Stimulated activated CD4-positive, alpha-beta T cell treated with anti-CD3 and anti-CD28 coated beads, Interleukin-4, amount 100 ng/mL, for 48 hours (primary cell): ENCODE measurements around the gene DNMT1.

Experiments
- DNase-seq, 2 donors: peaks; one replicate each; pipeline ENCODE4 v3.0.0-alpha.2; 2020; ENCODE audit warnings: low read depth in 2 of 2

Gene DNMT1

DNA sequence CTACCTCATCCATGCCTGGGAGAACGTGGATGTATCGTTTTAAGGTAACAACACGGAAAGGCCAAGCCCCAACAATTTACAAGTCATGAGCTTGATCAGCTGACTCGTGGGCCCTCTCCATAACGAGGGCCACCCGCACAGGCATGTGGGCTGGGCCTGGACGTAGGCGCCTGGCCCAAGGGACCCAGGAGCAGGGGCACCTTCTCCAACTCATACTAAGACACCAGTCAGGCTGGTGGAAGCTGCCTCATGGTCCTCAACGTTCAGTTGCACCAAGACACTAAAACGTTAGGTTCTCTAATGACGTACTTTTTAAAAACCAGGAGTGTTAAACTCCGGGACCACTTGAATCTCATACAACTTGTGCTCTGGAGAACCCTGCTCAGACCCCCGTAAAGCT, 53.3 kb downstream of the DNMT1 start:
- no peak for DNase-seq

DNA sequence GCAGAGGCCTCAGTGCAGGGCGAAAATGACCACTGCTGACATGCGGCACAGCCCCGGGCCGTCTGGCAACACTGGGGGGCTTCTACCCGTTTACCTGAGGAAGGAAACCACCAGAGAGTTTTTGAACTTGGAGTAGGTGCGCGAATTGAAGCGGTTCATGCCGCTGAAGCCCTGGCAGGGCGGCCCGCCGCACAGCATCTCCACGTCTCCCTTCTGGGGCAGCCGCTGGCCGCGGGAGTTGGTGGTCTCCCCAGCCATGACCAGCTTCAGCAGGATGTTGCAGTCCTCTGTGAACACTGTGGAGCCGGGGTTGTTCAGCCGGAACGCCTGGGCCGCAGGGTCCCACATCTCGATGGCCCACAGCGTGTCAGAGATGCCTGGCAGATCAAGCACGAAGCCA, 54.8 kb downstream of the DNMT1 start:
- DNase-seq, result no peak

DNA sequence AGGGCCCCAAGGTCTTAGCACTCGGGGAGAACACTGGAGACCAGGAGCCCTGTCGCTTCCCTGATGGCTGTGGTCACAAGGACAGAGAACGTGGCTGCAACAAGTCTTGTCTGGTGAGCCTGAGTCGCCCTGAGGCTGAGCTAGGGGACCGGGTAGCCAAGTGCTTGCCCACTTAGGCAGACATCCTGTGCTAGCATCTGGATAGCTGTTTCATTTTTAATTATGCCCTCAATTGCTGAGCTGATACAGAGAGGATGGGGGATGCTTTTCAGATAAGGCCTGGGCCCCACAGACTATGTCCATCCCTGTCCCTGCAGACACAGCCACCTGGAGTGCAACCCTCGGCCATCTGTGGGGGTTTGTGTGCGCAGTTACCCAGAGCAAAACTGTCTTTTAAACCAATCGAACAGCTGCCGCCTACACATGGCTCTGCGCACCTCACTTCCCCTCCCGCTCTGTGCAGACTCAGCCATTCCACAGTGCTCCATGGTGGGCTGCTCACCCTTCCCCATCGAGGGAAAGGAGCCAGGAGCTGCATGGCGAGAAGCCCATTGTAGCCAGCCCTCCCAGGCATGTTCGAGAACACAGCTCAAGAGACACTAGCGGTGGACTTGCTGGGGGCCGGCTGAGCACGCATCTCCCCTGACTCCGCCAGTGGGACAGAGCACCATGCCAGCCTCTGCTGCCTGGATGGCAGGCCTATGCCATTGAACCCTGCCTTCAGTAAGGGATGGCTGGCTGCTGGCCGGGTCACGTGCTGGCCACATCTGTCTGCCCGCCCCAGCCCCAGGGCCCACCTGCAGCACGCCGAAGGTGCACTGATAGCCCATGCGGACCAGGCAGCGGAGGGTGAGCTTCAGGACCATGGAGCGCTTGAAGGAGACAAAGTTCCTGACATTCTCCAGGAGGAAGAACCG, 55.6 kb downstream of the DNMT1 start:
- no peak for DNase-seq

DNA sequence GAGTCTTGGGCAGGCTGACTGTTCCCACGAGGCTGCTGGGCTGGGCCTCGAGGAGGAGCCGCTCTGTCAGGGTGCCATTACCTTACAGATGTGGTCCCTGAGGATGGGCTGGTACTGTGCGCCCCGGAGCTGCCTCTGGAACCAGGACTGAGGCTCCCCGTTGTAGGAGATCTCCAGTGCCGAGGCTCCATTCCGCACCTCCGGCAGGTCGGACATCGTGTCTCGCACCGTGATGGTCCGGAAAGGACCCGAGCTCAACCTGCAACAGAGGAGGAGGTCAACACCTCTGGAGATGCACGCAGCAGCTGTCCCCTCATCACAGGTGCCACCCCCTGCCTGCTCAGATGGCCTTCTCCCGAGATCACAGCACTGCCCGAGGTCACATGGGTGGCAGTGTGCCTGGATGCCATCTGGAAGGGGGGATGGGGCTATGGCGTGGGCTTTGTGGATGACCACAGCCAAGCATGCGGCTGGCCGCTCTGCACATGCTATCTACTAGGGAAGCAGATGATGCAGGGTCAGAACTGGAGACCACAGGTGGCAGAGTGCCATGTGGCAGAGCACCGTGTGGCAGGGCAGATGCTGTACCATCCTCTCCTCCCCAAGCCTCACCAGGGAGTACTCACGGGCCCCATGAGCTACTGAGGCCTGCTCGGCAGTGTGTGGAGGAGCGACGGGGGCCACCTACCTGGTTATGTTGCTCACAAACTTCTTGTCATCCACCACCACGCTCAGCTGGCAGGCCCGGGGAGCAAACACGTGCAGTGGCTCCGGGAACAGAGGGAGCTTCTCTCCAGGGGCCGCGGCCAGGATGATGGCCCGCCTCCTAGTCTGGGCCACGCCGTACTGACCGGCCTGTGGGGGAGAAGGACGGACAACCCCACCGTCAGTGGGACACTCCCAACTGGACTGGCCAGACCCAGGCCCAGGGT, 56.7 kb downstream of the DNMT1 start:
- DNase-seq, result no peak

DNA sequence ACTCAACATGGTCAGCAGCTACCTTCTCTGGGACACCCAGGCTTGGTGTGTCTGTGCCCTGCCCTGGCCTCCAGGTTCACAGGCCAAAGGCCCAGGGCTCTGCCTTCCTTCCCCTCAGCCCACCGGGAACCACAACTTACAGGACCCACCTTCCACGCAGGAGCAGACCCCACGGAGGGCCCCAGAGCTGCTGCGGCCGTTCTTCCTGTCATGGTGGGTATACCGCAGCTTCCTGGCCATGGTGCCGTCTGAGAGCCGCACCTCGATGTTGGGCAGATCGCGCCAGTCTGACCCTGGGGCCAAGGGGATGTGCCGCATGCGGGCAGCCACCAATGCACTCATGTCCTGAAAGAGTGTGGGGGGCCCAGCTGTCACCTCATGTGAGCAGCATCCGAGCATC, 57.8 kb downstream of the DNMT1 start:
- DNase-seq, result no peak

DNA sequence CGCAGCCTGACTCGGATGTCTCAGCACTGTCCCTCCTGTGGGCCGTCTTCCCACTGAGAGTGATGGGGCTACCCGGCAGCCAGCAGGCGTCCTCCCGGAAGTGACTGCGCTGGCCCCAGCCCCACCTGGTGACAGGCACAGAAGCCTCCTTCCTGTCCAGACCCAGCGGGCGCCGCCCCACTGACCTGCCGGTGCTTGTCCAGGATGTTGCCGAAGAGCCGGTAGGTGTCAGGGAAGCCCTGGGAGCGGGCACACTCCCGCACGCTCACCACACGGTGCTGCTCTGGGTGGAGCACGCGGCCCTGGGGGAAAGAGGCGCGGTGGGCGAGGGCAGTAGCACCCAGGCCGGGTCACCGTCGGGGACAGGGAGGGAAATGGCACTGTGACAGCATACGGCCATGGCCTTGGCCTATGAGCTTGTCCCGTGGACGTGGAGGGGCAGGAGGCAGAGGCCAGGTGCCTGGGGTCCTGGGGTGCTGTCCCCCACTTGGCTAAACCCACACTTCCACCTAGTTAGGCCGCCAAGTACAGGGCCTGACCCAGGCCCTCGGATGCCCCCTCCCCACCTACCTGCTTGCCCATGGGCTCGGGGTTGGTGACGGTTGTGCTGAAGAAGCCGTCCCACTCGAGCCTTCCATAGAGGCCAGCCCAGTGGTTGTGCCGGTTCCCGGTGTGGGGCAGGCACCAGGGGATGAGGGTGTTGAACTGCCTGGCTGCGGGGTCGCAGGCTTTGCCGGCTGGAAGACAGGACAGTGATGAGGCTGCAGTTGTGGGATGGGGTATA, 59.0 kb downstream of the DNMT1 start:
- no peak for DNase-seq

DNA sequence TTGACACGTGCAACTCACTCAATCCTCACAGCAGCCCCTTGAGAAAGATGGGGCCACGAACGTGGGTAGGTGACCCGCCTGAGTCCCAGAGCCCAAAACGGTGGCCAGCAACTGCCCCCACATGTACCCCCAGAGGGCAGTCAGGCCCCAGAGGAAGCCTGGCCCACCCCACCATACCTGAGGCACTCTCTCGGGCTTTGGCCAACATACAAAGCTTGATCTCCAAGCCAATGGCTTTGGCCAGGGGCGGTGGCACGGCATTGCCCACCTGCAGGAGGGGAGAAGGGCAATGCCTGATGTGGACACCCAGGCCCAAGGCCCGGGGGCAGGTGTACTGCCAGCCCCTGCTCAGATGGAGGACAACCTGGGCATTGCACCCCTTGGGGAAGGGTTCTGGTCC, 60.7 kb downstream of the DNMT1 start:
- no peak for DNase-seq

DNA sequence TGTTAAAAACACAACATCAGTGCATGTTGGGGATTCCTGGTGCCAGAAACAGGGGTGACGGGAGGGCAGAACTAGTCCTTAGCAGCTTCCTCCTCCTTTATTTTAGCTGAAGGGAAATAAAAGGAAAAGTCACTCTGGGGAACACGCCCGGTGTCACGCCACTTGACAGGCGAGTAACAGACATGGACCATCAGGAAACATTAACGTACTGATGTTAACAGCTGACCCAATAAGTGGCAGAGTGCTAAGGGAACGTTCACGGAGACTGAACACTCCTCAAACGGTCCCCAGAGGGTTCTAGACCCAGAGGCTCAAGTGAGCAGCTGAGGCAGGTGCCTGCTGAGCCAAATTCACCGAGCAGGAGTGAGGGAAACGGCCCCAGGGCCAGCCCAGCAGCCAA, 61.2 kb downstream of the DNMT1 start:
- DNase-seq, result no peak

DNA sequence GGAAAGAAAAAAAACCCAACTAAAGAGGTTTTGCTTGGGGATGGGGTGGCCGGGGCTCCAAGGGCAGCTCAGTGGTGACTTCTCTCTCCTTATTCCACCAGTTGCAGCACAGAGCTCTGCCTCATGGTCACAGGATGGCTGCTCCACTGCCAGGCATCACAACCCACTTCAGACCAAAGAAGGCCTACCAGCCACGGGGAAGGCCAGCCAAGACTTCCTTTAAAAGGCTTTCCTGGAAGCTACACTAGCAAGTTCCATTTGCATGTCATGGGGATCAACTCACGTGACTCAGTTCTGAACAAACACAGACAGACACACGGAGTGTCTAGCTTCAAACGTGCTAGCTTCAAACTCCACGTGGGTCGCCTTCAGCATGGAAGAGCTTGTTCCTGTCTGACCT, 61.8 kb downstream of the DNMT1 start:
- no peak for DNase-seq

DNA sequence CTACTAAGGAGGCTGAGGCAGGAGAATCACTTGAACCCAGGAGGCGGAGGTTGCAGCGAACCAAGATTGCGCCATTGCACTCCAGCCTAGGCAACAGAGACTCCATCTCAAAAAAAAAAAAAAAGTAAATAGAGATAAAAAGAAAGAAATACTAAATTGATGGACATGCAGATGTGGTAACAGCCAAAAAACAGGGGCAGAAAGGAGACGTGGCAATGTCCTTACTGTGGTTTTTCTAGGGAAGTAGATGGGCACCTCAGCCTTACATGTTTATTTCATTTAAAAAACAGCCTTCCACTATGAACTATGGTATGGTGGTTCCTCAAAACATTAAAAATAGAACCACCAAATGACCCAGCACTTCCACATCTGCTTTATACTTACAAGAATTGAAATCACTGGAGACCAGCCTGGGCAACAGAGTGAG, 68.5 kb downstream of the DNMT1 start:
- DNase-seq, result no peak

DNA sequence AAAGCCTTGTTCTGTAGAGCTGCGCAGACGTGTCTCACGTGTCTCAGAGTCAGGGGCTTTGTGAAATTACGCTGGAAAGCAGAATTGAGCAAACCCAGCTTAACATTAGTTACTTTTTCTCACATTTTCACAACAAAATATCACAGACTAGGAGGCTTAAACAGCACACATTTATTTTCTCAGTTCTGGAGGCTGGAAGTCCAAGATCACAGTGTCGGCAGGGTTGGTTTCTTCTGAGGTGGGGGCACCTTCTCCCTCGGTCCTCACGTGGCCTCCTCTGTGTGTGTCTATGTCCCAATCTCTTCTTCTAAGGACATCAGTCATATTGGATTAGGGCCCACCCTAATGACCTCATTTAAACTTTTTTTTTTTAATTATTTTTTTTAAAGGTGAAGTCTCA, 70.3 kb downstream of the DNMT1 start:
- DNase-seq, result no peak

DNA sequence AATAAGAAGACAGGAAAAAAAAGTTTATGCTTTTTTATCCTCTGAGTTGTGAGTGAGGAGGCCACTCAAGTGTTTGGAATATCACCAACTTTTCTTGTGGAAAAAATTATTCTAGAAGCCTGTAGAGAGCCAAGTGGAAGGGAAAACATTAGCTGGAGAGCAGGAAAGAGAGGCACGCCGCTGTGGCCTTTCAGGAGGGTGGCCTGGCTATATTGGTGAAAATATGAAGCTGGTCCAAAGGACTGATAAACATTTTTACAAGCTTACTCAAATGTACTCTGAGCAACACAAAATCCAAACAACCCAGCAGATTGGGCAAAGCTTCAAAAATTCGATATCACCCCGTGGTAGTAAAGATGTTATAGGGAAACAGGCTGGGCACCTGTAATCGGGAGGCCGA, 72.7 kb downstream of the DNMT1 start:
- DNase-seq, result no peak

DNA sequence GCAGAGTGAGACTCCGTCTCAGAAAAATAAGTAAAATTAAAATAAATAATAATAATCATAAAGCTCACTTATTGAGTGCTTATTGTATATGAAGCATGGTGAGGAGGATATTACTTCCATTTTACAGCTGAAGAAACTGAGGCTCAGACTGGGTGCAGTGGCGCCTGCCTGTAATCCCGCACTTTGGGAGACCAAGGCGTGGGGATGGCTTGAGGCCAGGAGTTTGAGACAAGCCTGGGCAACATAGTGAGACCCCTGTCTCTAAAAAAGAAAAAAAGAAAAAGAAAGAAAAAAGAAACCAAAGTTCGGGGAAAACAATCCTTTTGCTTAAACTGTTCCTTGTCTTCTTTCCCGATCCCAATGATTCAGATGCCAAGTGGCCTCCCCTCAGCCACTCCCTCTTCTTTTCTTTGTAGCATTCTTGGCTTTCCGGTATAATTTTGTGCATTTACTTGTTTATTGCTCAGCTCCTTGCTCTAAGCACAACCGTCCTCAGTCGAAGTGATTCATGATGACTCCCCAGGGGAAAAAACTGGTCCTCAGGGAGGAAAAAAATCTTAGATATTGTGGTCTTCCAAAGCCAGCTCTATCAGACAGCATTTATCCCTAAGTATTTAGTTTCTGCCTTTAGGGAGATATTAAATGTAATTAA, 74.1 kb downstream of the DNMT1 start:
- no peak for DNase-seq

DNA sequence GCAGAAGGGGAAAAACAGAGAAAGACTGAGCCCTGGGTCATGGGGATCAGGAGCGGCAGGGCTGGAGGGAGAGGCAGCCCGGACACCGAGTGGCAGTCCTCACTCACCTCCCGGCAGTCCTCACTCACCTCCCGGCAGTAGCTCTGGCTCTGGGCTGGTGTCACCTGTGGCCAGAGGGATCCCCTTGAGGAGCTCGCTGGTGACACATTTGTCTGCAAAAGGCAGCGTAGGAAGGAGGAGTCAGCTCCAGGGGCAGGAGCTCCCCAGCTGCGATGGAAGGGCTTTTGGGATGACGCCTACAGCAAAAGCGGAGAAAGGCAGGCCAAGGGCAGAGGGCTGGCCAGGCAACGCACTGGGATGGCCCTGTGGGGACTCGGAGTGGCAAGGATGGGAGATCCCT, 75.8 kb downstream of the DNMT1 start:
- DNase-seq, result no peak

DNA sequence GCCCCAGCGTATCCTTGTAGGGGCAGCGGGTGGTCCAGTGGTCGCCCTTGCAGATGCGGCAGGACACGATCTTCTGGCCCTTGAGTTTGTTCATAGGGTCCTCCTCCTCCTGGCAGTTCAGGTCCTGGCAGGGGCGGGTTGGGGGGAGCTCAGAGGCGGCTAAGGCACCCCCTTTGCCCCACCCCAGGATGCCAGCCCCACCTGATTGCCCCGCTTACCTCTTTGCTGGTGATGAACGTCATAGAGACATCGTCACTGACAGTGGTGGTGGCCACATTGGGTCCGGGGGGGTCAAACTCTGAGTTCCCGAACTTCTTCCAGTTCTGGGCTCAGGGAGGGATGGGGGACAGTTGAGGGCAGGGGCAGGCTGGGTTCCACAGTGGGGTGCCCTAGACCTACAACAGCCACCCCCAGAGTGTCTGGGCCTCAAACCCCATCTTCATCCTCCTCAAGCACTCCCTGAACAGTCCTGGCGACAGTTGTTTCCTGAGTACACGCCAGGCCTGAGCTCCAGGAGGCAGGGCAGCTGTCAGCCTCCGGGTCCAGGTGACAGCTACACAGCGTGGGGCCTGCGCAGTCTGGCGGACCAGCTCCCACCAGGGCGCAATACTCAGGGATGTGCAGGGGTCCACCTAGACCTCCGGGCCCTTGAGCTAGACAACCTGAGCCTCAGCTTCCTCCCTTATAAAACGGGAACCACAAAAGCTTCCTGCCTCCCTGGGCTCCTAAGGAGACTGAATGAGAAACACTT, 77.7 kb downstream of the DNMT1 start:
- no peak for DNase-seq

DNA sequence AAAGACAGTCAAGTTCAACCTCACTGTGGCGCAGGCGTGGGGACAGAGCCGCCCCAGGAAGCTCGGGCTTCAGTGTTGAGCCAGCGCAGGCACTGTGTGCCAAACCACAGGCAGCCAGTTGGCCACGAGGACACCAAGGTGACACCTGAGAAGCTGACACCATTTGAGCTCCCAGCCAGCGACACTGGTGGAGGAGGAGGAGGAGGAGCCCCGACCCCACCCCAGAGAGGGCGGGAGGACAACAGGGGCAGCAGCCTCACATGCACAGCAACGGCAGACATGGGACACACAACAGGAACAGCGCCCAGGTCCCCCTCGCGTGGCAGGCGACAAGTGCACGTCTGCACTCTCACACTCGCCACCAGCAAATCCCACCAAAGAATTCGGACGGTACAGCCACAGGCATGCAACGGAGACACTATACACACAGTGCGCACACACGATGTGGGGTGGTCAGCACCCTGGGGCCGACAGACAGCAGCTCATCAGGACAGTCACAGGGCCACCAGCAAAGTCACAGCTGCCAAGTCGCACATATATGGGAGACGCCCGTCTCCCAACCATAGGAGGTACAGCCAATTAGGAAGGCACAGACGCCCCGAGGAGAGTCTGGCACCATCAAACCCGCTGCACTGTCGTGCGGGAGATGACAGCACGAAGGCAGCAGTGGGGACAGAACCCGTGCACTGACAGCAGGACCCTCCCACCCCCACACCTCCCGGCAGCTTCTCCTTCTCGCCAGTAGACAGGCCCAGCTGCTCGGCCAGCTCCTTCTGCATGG, 78.5 kb downstream of the DNMT1 start:
- DNase-seq, result no peak

DNA sequence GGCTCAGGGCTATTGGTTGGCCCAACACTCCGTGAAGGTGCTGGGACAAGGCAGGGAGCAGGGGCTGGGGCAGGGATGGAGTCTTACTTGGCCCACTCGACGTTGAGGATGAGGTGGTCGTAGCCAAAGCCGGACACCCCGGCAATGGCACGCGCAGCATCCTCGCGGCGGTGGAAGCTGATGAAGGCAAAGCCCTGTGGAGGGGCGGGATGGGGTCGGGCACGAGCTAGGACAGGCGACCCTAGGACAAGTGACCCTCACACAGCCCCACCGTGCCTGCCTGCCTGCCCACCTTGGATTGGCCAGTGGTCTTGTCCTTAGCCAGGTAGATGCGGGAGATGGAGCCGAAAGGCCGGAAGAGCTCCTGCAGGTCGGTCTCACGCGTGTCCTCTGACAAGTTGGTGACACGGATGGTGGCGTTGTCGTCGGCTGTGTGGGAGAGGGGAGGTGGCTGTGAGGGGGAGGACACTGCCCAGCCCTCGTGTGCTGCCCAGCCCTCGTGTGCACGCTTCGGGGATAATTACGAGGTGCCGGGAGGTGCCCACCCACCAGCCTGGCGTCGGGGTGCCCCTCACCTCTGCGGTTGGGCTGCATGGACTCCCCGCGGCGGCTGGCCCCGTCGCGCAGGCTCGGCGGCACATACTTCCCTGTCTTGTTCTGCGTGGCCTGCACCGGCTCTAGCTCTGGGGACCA, 79.2 kb downstream of the DNMT1 start:
- no peak for DNase-seq

DNA sequence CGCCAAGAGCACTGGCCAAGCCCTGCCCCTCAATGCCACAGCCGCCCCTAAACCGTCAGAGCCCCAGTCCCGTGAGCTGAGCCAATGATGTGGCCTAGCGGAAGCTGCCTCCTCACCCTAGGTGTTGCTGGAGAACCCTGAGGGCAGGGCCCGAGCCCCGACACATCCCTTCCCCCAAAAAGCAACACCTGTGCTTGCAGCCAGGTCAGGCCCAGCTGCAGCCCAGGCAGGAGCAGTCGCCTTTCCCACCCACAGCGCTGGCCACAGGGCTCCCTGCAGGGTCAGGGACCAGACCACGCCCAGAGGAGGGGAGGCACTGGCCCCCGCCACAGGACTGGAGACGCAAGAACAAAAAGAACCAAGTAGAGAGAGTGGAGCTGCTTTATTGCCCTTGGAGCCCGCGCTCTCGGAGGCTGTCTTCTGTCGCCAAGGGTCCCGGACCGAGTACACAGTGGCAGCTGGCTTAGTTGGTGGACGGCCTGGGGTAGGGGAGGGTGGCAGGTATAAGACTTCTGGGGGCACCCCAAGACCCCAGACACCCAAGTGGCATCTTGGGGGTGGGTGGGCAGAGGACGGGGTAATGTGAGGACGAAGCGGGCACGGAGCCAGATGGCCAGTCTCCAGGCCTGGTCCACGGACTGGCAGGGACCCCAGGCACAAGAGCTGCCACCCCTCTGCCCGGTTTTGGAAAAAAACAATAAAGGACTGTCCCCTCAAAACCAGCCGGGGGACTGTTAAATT, 79.9 kb downstream of the DNMT1 start:
- DNase-seq, result no peak
